Activated T-cell treated with anti-CD3 and anti-CD28 coated beads for 4 hours (primary cell): ENCODE measurements around the gene ART4.

Experiments used
- DNase-seq: peaks from one replicate; pipeline ENCODE4 v3.0.0-alpha.2; 2020

Gene ART4

DNA sequence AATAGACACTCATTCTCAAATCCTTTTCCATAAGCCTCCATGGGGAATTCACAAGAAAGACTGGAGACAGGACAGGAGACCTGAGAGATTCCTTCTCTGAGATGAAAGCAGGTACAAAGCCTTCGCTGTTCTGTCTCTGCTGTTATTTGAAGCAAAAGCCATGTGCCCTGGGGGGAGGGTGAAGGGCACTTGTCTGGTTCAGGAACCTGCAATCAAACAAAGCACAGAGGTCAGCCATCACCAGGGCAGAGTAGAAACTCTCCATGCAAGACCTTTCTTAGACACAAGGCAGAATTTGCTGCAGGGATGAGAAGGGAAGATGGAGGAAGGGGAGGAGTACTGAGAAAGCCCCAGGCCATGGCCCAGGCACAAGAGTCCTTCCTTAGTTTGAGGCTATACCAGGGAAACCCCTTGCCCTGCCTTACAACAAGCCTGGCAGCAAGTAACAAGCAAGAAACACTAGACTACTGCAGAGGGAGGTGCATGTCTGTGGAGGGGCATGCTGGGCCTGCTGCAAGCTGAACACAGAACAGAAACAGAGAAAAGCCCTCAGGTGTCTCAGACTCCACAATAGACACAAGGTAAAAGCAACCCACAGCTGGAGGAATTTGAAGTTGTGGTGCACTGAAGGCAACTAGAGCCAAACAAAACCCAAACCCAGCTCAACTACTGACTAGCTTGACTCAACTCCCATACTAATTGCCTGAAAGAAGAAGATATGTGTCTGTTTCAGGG lies 7.8 kb upstream of the ART4 start:
- DNase-seq: no peak

DNA sequence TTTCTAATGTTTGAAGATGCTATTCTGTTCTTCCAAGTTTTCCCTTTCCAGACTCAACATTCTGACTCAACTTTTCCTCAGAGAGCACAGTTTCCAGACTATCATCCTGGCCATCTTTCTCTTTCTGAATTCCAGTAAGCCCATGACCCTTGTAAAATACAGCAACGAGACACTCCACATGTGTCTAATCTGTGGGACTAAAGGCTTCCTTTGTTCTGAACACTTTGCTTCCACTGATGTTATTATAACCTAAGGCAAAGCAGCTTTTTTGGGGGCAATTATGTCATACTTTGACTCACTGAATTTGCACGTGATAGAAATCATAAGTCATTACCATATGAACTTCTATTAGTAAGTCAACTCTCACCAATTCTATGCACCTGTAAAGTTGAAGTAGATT lies 6.3 kb upstream of the ART4 start:
- no peak for DNase-seq

DNA sequence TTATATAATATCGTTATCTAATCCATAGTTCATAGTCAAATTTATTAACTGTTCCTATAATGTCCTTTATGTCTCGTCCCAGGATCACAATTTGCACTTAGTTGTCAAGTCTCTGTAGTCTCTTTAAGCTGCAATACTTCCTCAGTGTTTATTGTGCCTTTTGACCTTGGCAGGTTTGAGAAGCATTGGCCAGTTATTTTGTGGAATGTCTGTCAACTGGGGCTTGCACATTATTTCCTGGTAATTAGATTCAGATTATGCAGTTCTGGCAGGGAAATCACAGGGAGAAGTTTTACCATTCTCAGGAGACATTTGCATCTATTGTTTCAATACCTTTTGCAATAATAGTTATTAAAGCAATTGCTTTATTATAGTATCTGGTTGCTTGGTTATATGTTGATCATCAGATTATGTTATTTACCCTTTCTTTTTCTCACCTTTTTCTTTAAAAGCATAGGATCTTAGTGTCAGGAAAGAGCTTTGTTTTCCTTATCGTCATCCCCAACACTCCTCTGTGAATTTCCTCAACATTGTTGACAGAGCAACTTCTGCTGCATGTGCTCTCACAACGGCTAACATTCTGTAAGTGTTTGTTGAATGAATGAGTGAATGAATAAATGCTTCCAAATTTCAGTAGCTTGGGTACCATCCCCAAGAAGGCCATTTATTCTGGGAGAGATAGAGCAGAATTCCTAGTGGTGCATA lies 3.7 kb upstream of the ART4 start:
- DNase-seq: no peak

DNA sequence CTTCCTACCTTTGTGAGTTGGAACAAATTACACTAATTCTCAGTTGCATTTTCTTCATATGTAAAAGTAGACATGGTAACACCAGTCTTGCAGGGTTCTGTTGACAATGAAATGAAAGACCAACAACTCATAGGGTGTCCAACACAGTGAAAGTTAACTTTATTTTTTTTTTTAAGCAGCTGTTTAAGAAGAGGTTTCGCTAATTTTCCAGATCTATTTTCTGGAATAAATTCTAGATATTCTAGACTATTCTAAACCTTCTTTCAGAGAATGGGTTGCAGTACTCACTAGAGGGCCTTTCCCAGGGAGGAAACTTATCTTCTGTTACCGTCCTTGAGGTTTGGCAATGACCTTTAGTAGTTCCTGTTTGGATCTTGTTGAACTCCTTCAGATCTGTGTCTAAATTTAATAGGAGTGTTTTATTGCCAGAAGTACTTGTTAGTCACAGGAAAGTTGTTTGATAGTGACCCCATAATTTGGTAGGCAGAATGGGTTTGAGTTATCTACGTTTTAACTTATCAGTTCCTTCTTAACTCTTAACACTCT lies 2.8 kb upstream of the ART4 start:
- no peak for DNase-seq

DNA sequence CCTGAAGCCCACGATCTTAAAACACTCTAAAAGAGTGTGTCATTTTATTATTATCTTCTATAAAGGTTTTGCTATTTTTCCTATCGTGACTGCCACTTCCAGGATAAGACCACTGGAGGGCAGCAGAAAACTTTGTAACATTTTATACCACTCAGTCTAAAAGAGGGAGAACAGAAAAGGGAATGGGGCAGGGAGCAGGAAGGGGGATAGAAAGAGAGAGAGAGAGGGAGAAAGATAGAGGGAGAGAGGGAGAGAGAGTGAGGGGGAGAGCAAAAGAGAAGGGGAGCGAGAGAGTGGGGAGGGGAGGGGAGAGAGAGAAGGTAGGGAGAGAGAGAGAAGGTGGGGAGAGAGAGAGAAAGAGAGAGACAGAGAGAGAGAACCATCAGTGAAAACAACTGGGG lies 2.0 kb upstream of the ART4 start:
- peak; percentile 36 for DNase-seq

DNA sequence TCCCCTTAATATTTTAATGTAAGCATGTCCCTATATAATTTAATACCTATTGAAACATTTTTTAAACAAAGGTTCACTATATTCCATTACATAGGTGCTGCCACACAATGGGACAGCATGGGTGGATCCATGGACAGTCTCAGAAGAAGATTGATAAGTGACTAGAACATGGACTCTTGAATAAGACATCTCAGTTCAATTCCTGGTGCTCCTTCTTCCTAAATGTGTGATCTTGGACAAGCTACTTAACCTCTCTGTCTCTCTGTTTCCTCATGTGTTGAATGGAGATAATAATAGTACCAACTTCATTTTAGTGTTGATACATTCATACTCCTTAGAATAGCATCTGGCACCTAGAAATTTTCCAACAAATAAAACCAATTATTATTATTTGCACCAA lies 1.1 kb upstream of the ART4 start:
- no peak for DNase-seq

DNA sequence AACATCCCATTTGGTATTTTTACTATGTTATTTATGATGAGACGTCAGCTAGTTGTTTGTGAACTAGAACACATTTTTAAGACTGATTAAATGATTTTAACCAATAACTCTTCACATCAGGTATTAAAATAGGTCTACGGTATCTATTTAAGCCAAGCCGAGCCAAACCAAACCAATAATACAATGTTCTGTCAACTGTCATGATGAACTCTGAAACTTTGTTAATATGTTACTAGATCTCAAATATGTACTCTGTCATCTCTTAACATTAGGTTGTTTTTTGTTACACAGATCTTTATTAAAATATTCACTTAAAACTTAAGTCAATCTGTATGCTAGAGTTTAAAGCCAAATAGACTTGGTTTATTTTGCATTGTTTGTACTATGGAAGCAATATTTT lies 1.0 kb downstream of the ART4 start:
- no peak for DNase-seq

DNA sequence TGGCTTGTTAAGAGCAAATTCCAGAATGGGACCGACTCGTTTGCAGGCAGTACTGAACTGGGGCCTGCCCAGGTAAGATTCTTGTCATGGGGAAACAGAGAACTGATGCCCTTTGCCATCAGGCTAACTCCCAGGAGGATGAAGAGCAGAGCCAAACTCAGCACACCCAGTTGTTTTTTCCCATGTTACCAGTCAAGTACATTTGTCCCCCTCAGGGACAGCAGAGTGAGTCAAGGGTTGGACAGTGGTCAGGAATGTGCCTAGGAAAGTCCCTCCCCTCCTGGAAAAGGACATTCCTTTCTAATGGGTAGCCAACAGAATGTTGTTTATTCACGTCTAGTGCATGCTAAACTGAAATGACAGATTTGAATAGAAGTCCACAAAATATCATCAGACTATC lies 1.6 kb downstream of the ART4 start:
- no peak for DNase-seq

DNA sequence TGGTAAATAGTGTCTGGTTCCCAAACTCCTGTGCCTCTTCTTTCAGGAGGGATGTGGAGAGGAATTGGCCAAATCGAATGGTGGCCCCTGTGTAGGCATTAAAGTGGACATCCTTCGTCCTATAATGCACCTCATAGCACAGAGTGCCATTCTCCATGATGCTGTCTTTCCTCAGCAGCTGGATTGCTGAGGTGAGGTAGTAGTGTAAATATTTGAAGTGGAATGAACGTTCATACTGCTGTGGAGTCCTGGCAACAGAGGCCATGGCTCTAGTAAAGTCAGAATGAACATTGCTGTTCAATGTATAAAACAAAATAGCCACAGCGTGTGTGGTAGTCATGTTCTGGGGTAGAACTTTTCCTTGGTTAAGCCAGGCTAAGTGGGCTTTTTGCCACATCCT lies 2.7 kb downstream of the ART4 start:
- no peak for DNase-seq

DNA sequence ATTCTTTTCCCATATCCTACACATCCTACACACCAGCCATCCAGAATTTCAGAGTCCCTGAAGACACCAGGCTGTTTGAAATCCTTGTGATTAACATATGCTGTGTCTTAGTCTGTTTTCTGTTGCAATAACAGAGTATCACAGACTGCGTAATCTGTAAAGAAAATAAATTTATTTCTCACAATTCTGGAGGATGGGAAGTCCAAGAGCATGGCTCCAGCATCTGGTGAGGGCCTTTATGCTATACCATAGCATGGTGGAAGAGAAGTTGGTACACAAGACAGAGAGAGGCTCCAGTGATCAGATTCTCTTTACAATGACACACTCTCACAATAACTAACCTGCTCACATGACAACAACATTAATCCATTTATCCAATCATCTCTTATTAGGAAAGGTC lies 4.1 kb downstream of the ART4 start:
- DNase-seq: no peak

DNA sequence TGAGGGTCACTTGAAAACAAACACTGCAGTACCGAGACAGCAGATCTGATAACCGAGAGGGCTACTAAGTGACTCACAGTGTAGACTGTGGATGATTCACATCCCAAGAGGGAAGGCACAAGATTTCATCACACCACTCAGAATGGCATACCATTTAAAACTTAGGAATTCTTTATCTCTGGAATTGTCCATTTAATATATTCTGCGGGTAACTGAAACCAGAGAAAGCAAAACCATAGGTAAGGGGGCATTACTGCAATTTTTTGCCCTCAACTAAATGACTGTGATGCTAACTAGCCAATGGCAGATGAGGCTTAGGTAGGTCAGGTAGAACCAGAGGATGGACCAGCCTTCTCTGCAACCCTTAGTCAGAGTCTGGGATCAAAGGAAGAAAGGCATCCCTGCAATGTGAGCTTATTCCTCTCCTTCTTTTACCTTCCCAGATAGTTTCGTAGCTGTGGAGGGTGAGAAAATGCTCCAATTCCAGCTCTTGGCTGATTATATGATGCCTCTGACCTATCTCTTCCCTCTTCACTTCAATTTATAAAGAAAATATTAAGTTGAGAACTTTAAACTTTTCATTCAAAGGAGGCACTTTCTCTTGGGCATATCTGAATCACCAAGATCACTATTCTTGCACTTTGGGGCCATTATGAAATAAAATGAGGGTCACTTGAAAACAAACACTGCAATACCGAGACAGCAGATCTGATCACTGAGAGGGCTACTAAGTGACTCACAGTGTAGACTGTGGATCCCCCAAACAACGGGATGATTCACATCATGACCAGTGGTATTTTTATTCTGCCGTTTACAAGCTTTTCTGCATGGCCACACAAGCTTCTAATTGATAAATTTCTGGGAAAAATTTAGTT lies 6.8 kb downstream of the ART4 start:
- no peak for DNase-seq

DNA sequence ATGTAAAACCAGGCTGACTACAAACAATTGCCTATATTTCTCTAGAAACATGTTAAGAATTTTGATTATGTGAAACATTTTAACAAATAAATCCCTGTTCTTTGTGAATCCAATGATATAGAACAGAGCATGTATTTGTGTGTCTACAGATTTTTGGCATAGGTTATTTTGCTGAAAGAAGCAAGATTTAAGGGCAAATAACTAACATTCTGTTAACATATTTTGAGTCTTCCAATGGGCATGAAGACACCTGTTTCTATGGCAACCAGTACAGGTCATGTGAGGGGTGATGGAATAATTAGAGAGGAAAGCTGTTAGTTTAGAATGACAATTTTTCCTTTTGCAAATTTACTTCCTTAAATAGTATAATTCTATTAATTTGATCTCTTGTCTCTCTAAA lies 8.8 kb downstream of the ART4 start:
- no peak for DNase-seq

DNA sequence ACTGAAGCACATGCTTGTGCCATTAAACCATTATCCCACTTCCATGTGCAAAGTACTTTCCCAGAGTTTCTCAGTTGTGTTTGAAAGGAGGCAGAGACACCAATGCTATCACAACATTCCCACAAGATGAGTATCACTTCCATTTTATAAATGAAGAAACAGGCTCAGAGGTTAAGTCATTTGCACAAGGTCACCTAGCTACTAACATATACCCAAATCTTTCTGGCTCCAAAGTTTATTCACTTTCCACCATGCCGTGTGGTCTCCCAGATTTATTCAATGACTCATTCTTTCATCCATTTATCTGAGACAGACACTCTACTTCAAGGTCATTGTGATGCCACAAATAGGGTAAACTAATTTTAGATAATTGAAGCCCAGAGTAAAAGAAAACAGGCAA lies 9.4 kb downstream of the ART4 start:
- DNase-seq: no peak

DNA sequence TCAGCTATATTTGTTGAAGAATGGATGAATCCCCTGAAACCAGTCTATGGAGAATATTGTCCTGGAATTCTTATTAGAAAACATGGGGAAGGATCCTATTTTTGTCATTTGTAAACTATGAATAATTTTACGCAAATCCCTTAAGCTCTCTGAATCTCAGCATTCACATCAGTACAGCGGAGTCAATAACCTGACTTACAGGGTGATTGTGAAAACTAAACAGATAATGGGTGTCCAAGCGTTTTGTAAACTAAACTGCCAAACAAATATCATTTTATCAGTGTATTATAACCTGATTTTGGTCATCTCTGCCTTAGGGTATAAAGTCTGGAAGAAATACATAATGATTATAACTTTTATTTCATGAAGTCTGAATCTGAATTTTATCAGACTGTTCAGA lies 10.0 kb downstream of the ART4 start:
- no peak for DNase-seq

DNA sequence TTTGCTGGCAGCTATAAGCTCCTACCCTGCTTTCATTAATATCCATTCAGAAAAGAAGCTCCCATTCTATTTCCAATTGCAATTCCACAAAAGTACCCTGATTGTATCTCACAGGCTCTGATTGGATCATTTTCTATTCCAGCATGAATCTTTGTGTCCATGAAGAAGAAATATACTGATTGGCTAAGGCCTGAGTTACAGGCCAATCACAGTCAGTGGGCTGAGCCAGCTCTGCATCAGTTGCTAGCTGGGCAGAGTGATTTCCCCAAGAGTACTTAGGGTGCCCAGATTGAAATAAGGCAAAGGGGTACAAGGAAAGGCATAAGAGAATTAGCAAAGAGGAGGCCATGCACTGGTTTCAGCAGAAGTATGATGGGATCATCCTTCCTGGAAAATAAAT lies 14.4 kb downstream of the ART4 start:
- no peak for DNase-seq

DNA sequence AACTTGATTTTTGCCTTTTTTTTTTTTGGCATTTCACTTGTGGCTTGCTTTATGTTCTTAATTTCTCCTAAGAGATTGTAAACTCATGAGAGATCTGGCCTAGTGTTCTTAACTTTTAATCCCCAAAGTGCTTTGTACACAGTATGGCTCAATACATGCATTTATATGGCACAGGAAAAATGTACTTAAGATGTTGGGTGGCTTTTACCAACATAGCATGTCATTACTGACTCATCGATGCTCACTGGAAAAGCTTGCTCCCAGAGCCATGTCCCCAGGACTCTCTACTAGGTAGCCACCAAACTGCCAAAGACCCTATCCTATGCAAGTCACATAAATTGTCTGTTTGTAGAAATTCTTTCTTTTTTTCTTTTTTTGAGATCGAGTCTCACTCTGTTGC lies 16.3 kb downstream of the ART4 start:
- no peak for DNase-seq

DNA sequence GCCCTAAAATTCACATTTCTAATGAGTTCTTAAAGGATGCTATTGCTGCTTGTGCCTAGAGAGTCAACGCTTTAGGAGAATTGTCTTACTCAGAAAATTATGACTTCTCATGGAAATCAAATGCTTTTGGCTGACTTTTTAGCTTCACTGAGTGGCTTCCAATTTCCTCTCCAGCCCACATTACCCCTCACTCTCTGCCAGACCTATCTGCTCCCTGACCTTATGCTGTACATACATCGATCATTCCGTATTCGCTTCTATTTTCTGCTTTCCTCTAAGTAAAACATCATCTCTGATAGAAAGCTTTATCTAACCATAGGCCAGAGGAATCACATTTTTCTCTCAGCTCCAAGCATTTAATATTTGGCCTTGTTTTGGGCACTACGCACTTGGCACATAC lies 16.8 kb downstream of the ART4 start:
- no peak for DNase-seq

DNA sequence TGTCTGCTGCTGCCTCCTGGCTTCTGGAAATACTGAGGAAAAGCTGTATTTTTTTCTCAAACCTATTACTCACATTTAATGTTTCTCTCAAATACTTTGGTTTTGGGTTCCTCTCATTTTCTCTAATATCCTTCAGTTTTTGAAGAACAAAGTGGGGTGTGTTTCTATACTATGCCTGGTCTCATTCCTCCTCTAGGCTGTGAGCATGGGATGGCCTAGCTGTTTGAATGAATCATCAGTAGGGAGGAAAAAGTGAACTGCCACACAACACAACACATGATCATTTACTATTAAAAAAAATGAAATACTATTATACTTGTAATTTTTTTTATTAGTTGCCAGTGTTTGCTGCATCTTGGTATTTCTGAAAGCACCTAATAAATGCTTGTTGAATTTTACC lies 18.1 kb downstream of the ART4 start:
- DNase-seq: no peak

DNA sequence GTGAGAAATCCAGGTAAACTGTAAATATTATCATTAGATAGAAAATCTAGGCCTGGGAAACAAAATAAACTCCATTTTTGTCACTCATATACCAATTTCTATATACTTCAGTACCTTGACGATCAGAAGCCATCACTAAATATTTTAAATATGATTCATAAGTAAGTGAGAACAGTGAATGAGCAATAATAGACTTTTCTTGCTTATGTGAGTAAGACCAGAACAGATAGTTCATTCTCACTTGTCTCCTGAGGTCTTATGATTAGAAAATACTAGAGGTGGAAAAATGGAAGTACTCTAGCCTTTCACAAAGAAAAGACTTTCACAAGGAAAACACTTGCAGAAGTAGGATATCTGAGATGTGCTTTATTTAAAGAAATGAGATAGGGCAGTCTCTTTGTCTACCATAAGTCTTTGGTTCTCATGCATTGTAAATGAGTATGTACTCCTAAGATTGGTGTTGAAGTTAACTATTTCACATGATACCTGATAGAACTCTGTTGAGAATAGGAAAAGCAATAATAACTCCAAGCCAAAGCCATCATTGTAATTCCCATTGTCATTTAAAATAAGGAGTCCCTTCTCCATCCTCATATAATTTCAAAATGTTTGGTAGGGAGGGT lies 19.2 kb downstream of the ART4 start:
- DNase-seq: no peak

DNA sequence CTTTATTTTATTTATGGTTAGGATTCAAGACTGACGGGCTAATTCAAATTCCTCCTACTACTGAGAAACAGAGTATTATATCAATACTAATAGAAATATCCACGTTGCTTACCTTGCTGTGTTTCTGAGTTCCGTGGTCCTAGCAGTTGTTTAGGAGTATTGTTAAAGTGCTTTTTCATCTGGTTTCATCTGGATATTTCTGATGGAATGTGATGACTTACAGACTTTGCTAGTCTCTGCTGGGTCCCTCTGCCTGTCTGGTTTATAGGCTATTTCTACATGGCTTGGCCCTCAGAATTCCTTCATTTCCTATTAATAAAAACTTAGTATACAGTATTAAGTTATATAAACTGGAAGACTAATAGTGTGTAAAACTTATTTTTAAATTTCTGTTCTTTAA lies 29.3 kb downstream of the ART4 start, which contains the start of gene SMCO3:
Gene SMCO3 (minus strand): TSS at position 169 of the 400 bp plus-strand sequence. CDS start 7,502 bp downstream, outside the sequence.
- no peak for DNase-seq

DNA sequence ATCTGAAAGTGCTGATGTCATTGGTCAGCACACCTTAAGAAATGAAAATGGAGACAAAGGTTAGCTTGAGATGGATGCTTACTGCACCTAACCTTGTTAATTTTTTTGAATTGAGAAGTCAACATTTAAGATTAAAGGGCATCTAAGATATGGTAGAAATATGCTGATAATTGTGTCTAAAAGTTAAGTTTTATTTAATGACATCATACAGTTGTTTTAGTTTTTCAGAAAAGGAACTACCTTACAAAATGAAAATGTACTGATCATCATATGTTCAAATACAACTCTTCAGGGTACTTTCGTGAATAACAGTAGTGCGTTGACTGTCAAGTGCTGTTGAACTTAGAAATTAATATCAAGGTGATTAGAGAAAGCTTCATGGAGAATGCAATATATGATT lies 31.8 kb downstream of the ART4 start:
- no peak for DNase-seq

DNA sequence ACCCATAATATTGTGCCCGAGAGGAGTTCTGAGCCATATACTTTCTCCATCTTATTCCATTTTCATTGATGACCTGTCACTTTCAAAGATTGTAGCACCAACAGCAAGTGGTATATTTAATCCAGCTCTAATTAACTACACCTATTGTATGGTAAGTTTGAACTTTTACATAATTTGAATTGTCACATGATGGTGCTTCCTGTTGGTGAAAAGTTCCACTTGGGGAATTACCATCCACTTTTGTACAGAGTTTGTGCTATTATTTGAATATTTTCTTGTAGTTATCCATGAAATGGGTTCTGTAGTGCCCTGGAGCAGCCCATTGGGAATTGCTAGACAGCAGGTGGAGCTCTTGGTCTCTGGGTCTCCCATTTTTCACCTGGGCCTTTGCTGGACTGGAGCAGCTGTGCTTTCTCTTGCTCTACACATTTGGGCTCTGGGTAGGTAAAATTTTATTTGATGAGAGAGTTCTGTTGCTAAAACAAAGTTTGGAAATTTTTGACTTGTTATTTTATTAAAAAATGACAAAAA lies 32.3 kb downstream of the ART4 start:
- no peak for DNase-seq
